Activated CD4-positive, alpha-beta T cell treated with anti-CD3 and anti-CD28 coated beads for 1 hour (primary cell): ENCODE measurements around the gene SLC1A2.

Experiments used
- DNase-seq: peaks from one replicate; pipeline ENCODE4 v3.0.0-alpha.2; 2020

SLC1A2 gene

DNA sequence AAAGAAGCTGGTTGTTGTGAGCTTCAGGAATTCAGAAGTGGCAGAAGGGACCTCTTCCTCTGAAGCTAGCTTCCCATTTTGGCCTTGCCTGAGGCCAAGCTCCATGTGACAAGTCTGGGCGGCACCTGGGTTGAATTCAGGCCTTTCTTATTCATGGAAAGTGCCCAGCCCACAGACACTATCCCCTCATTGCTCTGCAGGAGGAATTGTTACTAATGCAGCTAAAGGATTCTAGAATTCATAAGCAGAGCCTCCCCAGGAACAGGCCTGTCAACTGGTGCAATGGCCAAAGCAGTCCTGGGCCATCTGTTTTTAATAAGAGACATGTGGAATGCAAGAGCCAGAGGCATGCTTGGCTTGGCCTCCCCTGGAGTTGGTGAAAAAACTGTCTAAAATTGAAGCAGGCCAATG lies 71.4 kb downstream of the SLC1A2 start:
- no peak for DNase-seq

- no peak for DNase-seq
Measured at GRCh38 chr11:35347173-35347878, 72.0 kb downstream of the SLC1A2 start.

- DNase-seq: no peak
Measured at GRCh38 chr11:35346472-35347156, 72.7 kb downstream of the SLC1A2 start.

DNA sequence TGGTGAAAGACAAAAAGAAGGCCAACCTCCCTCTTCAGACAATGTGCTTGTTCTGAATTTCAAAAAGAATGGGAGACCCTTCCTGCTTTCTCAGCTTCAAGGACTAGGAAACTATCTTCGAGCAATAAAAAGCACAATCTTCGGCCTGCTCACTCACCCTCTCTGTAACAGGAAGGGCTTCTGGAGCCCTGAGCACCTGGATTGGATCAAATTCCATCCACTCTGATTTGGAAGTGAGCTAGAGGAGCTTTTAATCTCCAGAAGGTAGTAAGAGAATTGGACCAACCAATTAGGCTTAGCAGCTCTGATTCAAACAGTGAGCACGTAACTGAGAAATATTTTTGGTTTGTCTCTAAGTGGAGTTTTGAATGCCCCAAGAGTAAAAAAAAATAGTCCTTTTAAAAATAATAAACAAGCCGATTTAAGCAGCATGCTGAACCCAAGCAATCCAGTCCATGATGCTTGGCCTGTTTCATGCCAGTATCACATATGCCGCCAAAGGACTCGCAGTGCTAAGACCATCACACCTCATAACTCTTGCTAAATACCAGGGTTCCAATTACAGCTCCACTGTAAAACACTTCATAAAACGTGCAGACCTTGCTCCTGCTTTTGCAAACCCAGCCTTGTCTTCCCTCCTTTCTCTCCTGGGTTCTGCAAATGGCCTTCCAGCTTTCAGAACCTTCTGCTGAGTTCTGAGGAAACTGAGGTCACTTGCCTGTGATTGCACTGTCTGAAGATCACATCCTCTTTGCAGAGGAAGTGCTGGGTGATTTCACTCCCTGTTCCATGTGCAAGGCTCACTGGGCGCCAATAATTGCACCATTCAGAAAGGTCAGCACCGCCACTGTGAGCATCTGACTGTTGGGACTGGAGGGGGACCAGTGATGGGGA lies 74.4 kb downstream of the SLC1A2 start:
- DNase-seq: no peak

- no peak for DNase-seq
Measured at GRCh38 chr11:35343033-35343598, 76.2 kb downstream of the SLC1A2 start.

DNA sequence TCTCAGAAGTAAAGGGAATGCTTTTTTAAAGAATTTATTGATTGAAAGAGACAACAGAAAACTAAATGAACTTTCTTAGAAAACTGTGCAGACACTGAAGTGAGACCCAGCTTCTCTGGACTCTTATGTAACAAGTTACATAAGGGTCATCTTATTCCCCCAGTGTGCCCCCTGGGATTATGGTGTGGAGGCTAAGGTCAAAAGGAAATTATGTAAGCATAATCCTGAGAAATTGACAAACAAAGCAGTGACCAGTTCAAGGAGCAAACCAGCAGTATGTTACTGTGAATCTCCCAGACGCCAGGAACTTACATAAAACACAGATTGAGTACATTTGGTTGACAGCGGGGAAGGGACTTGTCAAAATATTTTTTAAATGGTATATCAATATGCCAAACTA lies 78.6 kb downstream of the SLC1A2 start:
- DNase-seq: no peak

- no peak for DNase-seq
Measured at GRCh38 chr11:35340071-35340470, 79.3 kb downstream of the SLC1A2 start.

DNA sequence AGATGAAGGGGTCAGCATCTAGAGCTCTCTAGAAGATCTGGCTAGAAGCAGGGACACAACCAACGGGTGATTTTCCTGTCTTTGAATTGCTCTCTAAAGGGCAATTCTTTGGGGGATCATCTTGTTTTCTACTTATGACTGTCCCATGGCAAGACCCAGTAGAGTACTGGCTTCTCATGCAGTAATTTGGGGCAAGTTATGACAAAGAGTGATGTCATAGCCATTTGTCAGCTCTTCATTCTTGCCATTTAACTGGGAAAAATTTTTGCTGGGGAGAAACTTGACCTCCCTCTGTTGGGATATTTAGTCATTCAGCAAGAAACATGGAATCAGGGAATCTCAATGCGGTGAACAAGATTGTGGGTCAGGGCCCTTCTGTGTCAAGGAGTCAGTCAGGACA lies 80.4 kb downstream of the SLC1A2 start:
- no peak for DNase-seq

GRCh38 chr11:35337914-35338305 lies 81.4 kb downstream of the SLC1A2 start:
- no peak for DNase-seq

DNA sequence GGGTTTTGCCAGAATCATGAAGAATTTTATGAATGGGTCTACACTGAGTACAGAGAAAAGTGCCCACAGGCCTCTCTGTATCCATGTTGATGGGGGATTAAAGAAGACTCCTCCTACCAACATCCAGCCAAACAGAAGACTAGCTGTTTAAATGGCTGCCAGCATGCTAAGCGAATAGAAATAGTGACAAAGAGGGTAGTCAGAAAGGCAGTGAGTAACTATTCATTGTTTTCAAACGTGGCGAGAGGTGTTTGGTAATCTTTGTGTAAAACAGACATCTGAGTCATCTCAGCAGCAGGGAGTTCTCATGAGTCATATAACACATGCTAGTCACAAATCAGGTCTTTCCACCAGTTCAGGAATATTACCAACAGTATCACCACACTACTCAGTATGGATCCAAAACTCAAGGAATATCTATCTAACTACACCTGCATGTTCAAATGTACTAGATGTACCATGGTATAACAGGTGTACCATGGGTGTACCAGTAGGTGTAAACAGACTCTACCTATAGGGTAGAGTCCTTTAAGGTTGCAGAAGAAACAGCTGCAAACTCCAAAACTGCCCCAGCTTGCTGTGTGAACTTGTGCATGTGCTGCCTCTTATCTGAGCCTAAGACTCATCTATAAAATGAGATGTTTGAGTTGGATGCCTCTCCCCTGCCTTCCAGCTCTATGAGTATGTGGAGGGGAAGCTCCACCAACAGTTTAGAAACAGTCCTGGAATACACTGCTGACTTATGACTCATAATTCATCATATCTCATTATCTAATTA lies 82.0 kb downstream of the SLC1A2 start:
- DNase-seq: no peak

DNA sequence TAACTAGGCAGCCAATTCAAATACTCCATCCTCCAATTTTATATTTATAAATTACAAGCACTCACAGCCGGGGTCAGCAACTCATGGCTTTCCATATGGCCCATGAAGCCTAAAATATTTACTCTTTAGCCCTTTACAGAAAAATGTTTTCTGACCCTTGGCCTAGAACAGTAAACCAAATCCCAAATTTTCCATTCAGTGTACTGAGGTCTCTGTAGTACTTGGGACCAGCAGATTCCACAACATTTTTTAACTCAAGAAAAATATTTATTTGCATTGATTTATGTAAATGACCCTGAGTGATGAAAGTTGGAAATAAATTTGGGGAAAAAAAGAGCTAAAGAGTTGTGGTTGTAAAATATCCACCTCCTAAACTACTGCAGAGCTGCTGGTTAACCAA lies 82.6 kb downstream of the SLC1A2 start:
- DNase-seq: no peak

GRCh38 chr11:35335226-35335625 lies 84.1 kb downstream of the SLC1A2 start:
- no peak for DNase-seq

GRCh38 chr11:35334385-35335090 lies 84.8 kb downstream of the SLC1A2 start:
- DNase-seq: no peak

DNA sequence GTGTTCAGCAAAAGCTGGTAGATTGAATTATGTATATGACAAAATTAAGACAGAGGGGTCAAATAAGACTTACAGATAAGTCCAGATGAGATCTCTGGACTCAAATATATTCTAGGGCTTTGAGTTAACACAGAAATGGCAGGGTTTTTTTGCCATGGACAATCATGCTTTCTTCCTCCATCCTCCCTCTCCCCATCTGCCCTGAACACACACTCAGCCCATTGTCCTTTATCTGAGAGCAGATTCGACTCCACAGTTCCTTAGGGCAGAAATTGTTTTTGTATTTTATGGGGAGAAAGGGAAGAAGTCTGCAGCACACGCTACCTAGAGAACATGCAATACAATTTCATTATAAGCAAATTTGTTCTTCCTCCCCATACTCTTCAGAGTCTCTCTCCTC lies 86.8 kb downstream of the SLC1A2 start:
- DNase-seq: no peak

DNA sequence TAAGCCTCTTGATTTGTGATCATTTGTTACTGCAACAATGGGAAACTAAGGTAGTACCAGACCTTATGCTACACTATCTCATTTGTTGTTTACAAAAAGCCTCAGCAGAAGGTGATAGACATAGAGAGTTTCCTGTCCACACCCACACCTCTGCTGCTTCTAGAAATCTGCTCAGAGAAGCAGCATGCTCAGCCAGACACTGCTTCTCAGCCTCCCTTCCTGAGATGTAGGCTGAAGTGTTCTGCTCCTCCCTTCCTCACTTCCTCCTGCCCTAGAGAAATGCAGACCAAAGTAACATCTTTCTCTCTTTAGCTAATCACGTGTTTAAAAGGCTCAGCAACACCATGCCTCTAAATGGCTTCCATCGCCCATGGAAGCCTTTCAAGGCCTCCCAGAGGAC lies 88.4 kb downstream of the SLC1A2 start:
- DNase-seq: peak; percentile 16

- DNase-seq: no peak
Measured at GRCh38 chr11:35330156-35330889, 89.0 kb downstream of the SLC1A2 start.

- no peak for DNase-seq
Measured at GRCh38 chr11:35327829-35328228, 91.5 kb downstream of the SLC1A2 start.

DNA sequence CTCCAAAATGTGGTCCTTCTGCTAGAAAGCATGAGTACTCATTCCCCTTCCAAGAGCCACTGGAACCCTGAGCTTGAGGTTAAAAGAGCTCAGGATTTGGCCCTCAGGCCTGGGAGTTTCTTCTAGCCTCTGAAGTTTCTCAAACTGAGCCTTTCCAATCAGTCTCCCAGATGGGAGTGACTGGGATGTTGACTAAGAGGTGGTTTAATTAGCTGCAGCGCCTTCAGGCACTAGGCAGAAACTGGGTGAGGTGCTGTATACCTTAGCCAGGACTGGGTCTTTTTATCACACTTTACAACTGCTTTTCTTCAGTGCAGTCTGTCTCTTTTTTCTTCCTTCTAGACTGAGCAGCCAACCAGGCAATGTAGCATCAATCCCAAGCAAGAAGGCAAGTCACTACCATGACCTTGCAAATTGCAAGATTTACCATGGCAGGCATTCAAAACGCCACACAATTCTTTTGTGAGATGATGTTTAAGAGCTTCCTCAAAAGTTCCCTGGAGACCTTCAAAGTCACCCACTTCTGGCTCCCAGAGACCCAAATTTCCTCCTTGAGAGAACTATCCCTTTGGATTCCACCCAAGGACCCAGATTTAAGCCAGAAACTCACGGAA lies 93.0 kb downstream of the SLC1A2 start:
- DNase-seq: no peak

DNA sequence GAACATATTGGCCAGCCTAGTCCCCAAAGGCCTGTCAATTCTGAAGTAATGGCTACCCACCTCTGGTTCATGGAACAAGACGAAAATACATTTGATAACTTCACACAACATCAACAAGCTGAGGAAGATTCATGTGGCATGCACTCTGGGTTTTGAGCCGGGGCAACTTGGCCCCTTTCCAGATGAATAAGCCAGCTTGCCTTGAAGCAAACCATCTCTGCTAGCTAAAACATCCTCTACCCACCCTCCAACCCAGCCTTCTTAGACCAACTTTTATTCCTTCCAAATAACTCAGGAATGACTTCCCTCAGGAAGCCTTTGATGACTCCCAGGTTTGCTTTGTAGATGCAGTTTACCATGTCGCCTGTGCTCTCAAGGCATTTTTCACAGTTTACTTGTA lies 94.4 kb downstream of the SLC1A2 start:
- DNase-seq: no peak

GRCh38 chr11:35324183-35324886 lies 95.0 kb downstream of the SLC1A2 start:
- no peak for DNase-seq
